Caco-2 (cell line): ENCODE results near the gene IGFBP6. TPM values are rescaled to one million over a fixed set of nuclear protein-coding genes. Genes with fewer than 3 reads are reported as not detected.

ENCODE experiments used
- BruUV-seq: library from RNA; stranded (reverse); fragments of 400-500 nt; replicated peaks from 2 replicates; lab custom pipeline; 2021; lab: Mats Ljungman, UMichigan
- CTCF ChIA-PET: fragments of 300-600 bp; sonication (Branson Sonifier 250); formaldehyde crosslinking; loops from one replicate; lab custom pipeline; 2022; ENCODE audit warnings: antibody characterized with exemption; lab: Charles Lee
- POLR2A ChIA-PET: fragments of 300-600 bp; sonication (Branson Sonifier 250); formaldehyde crosslinking; loops from one replicate; lab custom pipeline; 2022; ENCODE audit warnings: antibody characterized with exemption; lab: Charles Lee
- DNase-seq, 2 experiments: peaks; one replicate each; pipeline versions ENCODE4 v3.0.0 to v3.0.0-alpha.2; 2020 to 2022
- H3K27me3 ChIP-seq: replicated peaks from 2 replicates; pipeline ENCODE4 v1.6.0; 2011; ENCODE audit warnings: low read length; ENCODE audit not compliant: control insufficient read depth, insufficient read depth
- H3K36me3 ChIP-seq: 2 replicates; pipeline ENCODE4 v1.5.1; 2011; ENCODE audit warnings: low read length; ENCODE audit not compliant: control insufficient read depth, insufficient read depth
- H3K4me1 ChIP-seq: fragments of 250-450 bp; sonication (Bioruptor Pico); 2 replicates; pipeline ENCODE4 v1.5.1; 2020; ENCODE audit warnings: mild to moderate bottlenecking
- H3K4me3 ChIP-seq: 2 replicates; pipeline ENCODE4 v1.5.1; 2011; ENCODE audit warnings: low read depth, mild to moderate bottlenecking, control low read depth, low read length
- H3K9me3 ChIP-seq: fragments of 250-450 bp; sonication (Bioruptor Pico); 2 replicates; pipeline ENCODE4 v1.5.1; 2020; ENCODE audit warnings: mild to moderate bottlenecking, moderate library complexity
- H3K27ac Mint-ChIP-seq: one replicate; pipeline ENCODE4 v1.8.0; 2022; ENCODE audit warnings: mixed read lengths; ENCODE audit not compliant: unreplicated experiment
- H3K27me3 Mint-ChIP-seq: one replicate; pipeline ENCODE4 v1.8.0; 2022; ENCODE audit warnings: mixed read lengths; ENCODE audit not compliant: insufficient read depth, unreplicated experiment
- H3K36me3 Mint-ChIP-seq: one replicate; pipeline ENCODE4 v1.8.0; 2022; ENCODE audit warnings: mild to moderate bottlenecking, mixed read lengths; ENCODE audit not compliant: insufficient read depth, unreplicated experiment
- H3K4me1 Mint-ChIP-seq: one replicate; pipeline ENCODE4 v1.8.0; 2022; ENCODE audit warnings: low read depth, mixed read lengths; ENCODE audit not compliant: unreplicated experiment
- H3K4me3 Mint-ChIP-seq: one replicate; pipeline ENCODE4 v1.8.0; 2022; ENCODE audit warnings: mild to moderate bottlenecking, moderate library complexity, mixed read lengths; ENCODE audit not compliant: unreplicated experiment
- H3K9me3 Mint-ChIP-seq: one replicate; pipeline ENCODE4 v1.8.0; 2022; ENCODE audit warnings: mixed read lengths; ENCODE audit not compliant: unreplicated experiment
- CTCF ChIP-seq, 2 experiments: fragments of 200-600 bp in 1 of 2; IDR thresholded peaks; 1 replicate in 1 of 2; 2 replicates in 1 of 2; pipeline versions ENCODE4 v1.5.1 to v1.8.0; 2011 to 2022; ENCODE audit warnings: antibody characterized with exemption in 1 of 2, control low read depth in 1 of 2, inconsistent platforms in 1 of 2, low read depth in 1 of 2, low read length in 1 of 2, mild to moderate bottlenecking in 1 of 2, moderate library complexity in 1 of 2; ENCODE audit not compliant: insufficient read depth in 1 of 2, severe bottlenecking in 1 of 2, unreplicated experiment in 1 of 2
- intact Hi-C: fragments of 100-400 bp; cut with micrococcal nuclease; formaldehyde crosslinking; loops from one replicate; pipeline ENCODE4 v1.10.0; 2022; ENCODE audit not compliant: unreplicated experiment
- total RNA-seq: library from RNA; stranded (reverse); gene quantifications from 2 replicates; pipeline ENCODE4 v1.2.3, GENCODE V29; 2022

IGFBP6 gene
- total RNA-seq, 1 experiment from 2014 or later = 34.7 TPM

- Histone ChIP-seq H3K9me3 (no peaks in the 10 kb centered on the region), H3K27me3 (no peaks in the 10 kb centered on the region), H3K4me3 (no peak overlapping the region), H3K36me3 (no peaks in the 10 kb centered on the region), H3K4me1 (no peaks in the 10 kb centered on the region)
- H3K4me3 Mint-ChIP-seq = no peak overlapping the region
- H3K27me3 Mint-ChIP-seq = no peaks in the 10 kb centered on the region
- TF ChIP-seq CTCF (IDR thresholded peaks at IDR 0.05; ENCODE audit: insufficient read depth in 1 of 2, low read depth in 1 of 2, low read length in 1 of 2, severe bottlenecking in 1 of 2, unreplicated experiment in 1 of 2) = no peak
- BruUV-seq = no TSS peak
- H3K27ac Mint-ChIP-seq = no peak overlapping the region
- no peak for DNase-seq
- no peaks in the 10 kb centered on the region for H3K4me1 Mint-ChIP-seq
- no peaks in the 10 kb centered on the region for H3K9me3 Mint-ChIP-seq
- intact Hi-C loops = no loop called here
- CTCF ChIA-PET = interaction anchor here (1.1 kb wide), 1 partner anchor 12 kb away, joined by 3 read pairs; no protein-coding TSS in a partner anchor
- POLR2A ChIA-PET = interaction anchor here (0.6 kb wide), 1 partner anchor 171 kb away, joined by 3 read pairs; no protein-coding TSS in a partner anchor
- peaks cover 14% of the 10 kb centered on the region for H3K36me3 Mint-ChIP-seq
Measured at GRCh38 chr12:53060064-53060720, 37.3 kb upstream of the IGFBP6 start.

GRCh38 chr12:53060721-53061276, 36.7 kb upstream of the IGFBP6 start:
- intact Hi-C loops = no loop called here
- BruUV-seq = no TSS peak
- ChIA-PET CTCF (no interaction called here), POLR2A (no interaction called here)
- Mint-ChIP-seq H3K36me3 (peaks cover 9% of the 10 kb centered on the region), H3K4me1 (no peaks in the 10 kb centered on the region), H3K9me3 (no peaks in the 10 kb centered on the region), H3K27ac (no peak overlapping the region), H3K27me3 (no peaks in the 10 kb centered on the region), H3K4me3 (no peak overlapping the region)
- Histone ChIP-seq H3K4me1 (no peaks in the 10 kb centered on the region), H3K4me3 (no peak overlapping the region), H3K36me3 (peaks cover 2% of the 10 kb centered on the region; the same call in 1 of the 2 replicates), H3K27me3 (no peaks in the 10 kb centered on the region), H3K9me3 (no peaks in the 10 kb centered on the region)
- DNase-seq = peak in 1 of 2 experiments; percentile 25
- no peak for TF ChIP-seq CTCF (IDR thresholded peaks at IDR 0.05; ENCODE audit: insufficient read depth in 1 of 2, low read depth in 1 of 2, low read length in 1 of 2, severe bottlenecking in 1 of 2, unreplicated experiment in 1 of 2)

- Mint-ChIP-seq H3K9me3 (no peaks in the 10 kb centered on the region), H3K36me3 (peaks cover 9% of the 10 kb centered on the region), H3K4me3 (no peak overlapping the region), H3K27ac (no peak overlapping the region), H3K4me1 (peaks cover 6% of the 10 kb centered on the region), H3K27me3 (no peaks in the 10 kb centered on the region)
- H3K36me3 ChIP-seq = peaks cover 3% of the 10 kb centered on the region; the same call in 1 of the 2 replicates
- peaks cover 6% of the 10 kb centered on the region for H3K4me1 ChIP-seq
- BruUV-seq = no TSS peak
- peak in 1 of 2 experiments; percentile 18 for TF ChIP-seq CTCF (IDR thresholded peaks at IDR 0.05; ENCODE audit: insufficient read depth in 1 of 2, low read depth in 1 of 2, low read length in 1 of 2, severe bottlenecking in 1 of 2, unreplicated experiment in 1 of 2)
- no peaks in the 10 kb centered on the region for H3K27me3 ChIP-seq
- peak; percentile 43 to 45 for DNase-seq
- intact Hi-C loops = no loop called here
- no peaks in the 10 kb centered on the region for H3K9me3 ChIP-seq
- ChIA-PET POLR2A (no interaction called here), CTCF (interaction anchor here (1.0 to 1.3 kb wide), 2 partner anchors 41 to 206 kb away, joined by 3 to 4 read pairs; partner anchors contain the start of genes ESPL1 and SOAT2)
- H3K4me3 ChIP-seq = no peak overlapping the region
Measured at GRCh38 chr12:53061404-53062010, 36.0 kb upstream of the IGFBP6 start.
